ENCODE results near the gene OR12D1. TPM values are rescaled to one million over a fixed set of nuclear protein-coding genes. Genes with fewer than 3 reads are reported as not detected.
"Not testable (repeated sequence)": the region's sequence is repeated elsewhere in the genome, so short reads cannot be mapped to it uniquely, and the experiment has no call there.

OR12D1 gene
- total and polyA plus RNA-seq, 2 of the 4 experiments (the other 2 are of a cell fraction), result not detected

DNA sequence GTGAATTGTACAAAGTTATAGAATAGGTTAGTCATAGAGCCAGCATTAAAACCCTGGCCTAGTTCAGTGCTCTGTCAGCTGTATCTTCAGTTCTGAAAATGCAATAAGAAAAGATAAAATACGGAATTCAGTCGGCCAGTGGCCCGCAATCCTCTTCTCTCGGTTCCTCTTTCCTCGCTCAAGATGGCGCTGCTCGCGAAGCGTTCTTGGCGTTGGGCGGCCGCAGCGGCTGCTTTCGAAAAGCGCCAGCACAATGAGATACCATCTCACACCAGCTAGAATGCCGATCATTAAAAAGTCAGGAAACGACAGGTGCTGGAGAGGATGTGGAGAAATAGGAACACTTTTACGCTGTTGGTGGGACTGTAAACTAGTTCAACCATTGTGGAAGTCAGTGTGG is 22.0 kb downstream of the OR12D1 start:
- in situ Hi-C loops (cut with MboI; ENCODE audit: low sequenced_read_pairs); H4K91ac ChIP-seq (ENCODE audit: insufficient read depth, low read depth, low read length); H3K79me1 ChIP-seq (ENCODE audit: low read depth in 1 of 2, low read length in 2 of 2); H3K27ac ChIP-seq (ENCODE audit: insufficient read depth, low read length); H3K9ac ChIP-seq (ENCODE audit: low read depth, low read length); H3K9me1 ChIP-seq (ENCODE audit: insufficient read depth, low read length); H2AK5ac ChIP-seq (ENCODE audit: low read depth, low read length); H2BK20ac ChIP-seq (ENCODE audit: low read depth, low read length); H3K4ac ChIP-seq (ENCODE audit: low read depth, low read length); H2BK5ac ChIP-seq (ENCODE audit: low read depth, low read length, poor library complexity, severe bottlenecking); H3K4me2 ChIP-seq (ENCODE audit: low read depth, low read length); H2AFZ ChIP-seq (replicated peaks; ENCODE audit: low read length, poor library complexity); H4K20me1 ChIP-seq (ENCODE audit: insufficient read depth, low read length); H2BK15ac ChIP-seq (ENCODE audit: low read depth, low read length); CTCF ChIA-PET; H4K5ac ChIP-seq (ENCODE audit: low read depth, low read length); intact Hi-C loops (cut with micrococcal nuclease); ATAC-seq (ENCODE audit: low read depth); H4K8ac ChIP-seq (ENCODE audit: low read depth in 2 of 2, low read length in 2 of 2); H2BK120ac ChIP-seq (ENCODE audit: low read depth, low read length); H3K23ac ChIP-seq (ENCODE audit: low read depth, low read length); H3K18ac ChIP-seq (ENCODE audit: low read depth, low read length); H3K56ac ChIP-seq (ENCODE audit: extremely low read depth, insufficient read depth, low read length); H3K27me3 ChIP-seq (ENCODE audit: control insufficient read depth, insufficient read depth, low read length); POLR2A ChIA-PET (ENCODE audit: unreplicated experiment); H3K4me3 ChIP-seq (ENCODE audit: insufficient read depth, low read depth, low read length); H3K14ac ChIP-seq (replicated peaks; ENCODE audit: low read depth, low read length); H3K4me1 ChIP-seq (ENCODE audit: control insufficient read depth, insufficient read depth, low read length); dilution Hi-C loops (cut with HindIII; ENCODE audit: low sequenced_read_pairs, unreplicated experiment); H2AK9ac ChIP-seq (replicated peaks; ENCODE audit: low read depth, low read length, poor library complexity); H3K36me3 ChIP-seq (ENCODE audit: control insufficient read depth, insufficient read depth, low read length); DNase-seq; BruUV-seq (replicated peaks): not testable (repeated sequence)
- WGBS, 2 experiments (ENCODE audit: extremely low coverage in 2 of 2, insufficient read length in 1 of 2), result 40% methylated on average over 4 of the region's 18 CpGs; no CpG with 5 or more reads in 1 of the 2 experiments
- peaks cover 15% of the 10 kb centered on the region for H3K9me3 ChIP-seq (ENCODE audit: control insufficient read depth, insufficient read depth, low read length)

All from IMR-90 (cell line).